Esophagus muscularis mucosa (tissue), 4 donors: ENCODE results near the gene TPO.

Experiments
- EP300 ChIP-seq: sonication (generic); formaldehyde crosslinking; IDR thresholded peaks from one replicate; pipeline ENCODE4 v1.6.1; 2017; ENCODE audit warnings: antibody characterized with exemption
- POLR2A ChIP-seq: fragments of 450-650 bp; IDR thresholded peaks from one replicate; pipeline ENCODE4 v1.6.1; 2017; ENCODE audit warnings: antibody characterized with exemption, moderate library complexity, mild to moderate bottlenecking, low read depth
- POLR2AphosphoS5 ChIP-seq, 2 donors: sonication (generic); formaldehyde crosslinking; IDR thresholded peaks; one replicate each; pipeline ENCODE4 v1.6.1; 2017; ENCODE audit warnings: antibody characterized with exemption in 2 of 2
- TF ChIP-seq, protein P1 (sequence below), 3 experiments: fragments of 200-600 bp in 2 of 3; fragments of 450-650 bp in 1 of 3; sonication (generic) in 2 of 3; IDR thresholded peaks; one replicate each; pipeline ENCODE4 v1.5.1; 2017 to 2019; ENCODE audit warnings: antibody characterized with exemption in 3 of 3, mild to moderate bottlenecking in 2 of 3, moderate library complexity in 1 of 3

DNA sequence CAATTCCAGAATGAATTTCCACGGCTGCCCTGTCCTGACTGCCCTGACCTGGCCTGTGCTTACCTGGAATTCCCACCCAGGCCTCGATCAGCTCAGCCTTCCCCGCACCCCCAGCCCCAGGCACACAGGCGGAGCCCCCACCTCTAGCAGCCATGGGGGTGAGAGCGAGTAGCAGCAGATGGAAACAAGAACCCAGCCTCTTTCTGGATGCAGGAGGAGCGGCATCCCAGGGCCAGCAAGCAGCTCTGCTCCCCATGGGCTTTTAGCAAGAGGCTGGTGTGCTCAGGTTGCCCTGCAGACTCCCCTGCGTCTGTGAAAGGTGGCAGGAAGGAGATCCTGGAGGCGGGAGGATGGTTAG is 101.8 kb downstream of the TPO start:
- TF ChIP-seq POLR2A (no peak), POLR2AphosphoS5 (IDR thresholded peaks at IDR 0.05) (no peak), EP300 (no peak)
- TF ChIP-seq, protein P1, sequence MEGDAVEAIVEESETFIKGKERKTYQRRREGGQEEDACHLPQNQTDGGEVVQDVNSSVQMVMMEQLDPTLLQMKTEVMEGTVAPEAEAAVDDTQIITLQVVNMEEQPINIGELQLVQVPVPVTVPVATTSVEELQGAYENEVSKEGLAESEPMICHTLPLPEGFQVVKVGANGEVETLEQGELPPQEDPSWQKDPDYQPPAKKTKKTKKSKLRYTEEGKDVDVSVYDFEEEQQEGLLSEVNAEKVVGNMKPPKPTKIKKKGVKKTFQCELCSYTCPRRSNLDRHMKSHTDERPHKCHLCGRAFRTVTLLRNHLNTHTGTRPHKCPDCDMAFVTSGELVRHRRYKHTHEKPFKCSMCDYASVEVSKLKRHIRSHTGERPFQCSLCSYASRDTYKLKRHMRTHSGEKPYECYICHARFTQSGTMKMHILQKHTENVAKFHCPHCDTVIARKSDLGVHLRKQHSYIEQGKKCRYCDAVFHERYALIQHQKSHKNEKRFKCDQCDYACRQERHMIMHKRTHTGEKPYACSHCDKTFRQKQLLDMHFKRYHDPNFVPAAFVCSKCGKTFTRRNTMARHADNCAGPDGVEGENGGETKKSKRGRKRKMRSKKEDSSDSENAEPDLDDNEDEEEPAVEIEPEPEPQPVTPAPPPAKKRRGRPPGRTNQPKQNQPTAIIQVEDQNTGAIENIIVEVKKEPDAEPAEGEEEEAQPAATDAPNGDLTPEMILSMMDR (IDR thresholded peaks at IDR 0.05), result no peak
